ENCODE measurements around the gene NTHL1. TPM values are rescaled to one million over a fixed set of nuclear protein-coding genes. Genes with fewer than 3 reads are reported as not detected.

Gene NTHL1
- total and polyA plus RNA-seq, 9 of the 15 experiments (the other 6 are each of a cell fraction or from before 2014, with no cell fraction given), result 1.1 to 58.8 (median 17.6) TPM

- TF ChIP-seq KLF1 (tag; IDR thresholded peaks at IDR 0.05) (no peak), NR2C2 (CRISPR knock-in tag; IDR thresholded peaks at IDR 0.05) (no peak), NR2C2 (tag; IDR thresholded peaks at IDR 0.05) (no peak), PHB2 (IDR thresholded peaks at IDR 0.05; ENCODE audit: low read depth) (no peak), ZBTB7A (IDR thresholded peaks at IDR 0.05; ENCODE audit: borderline replicate concordance, control insufficient read depth, low read depth, low read length) (peak; percentile 88; the same call in 1 of the 2 replicates), ZNF395 (CRISPR knock-in tag; IDR thresholded peaks at IDR 0.05) (no peak), PHTF2 (CRISPR knock-in tag; IDR thresholded peaks at IDR 0.05) (no peak), ZNF507 (tag; conservative IDR thresholded peaks at IDR 0.05) (no peak)
Measured at GRCh38 chr16:2016407-2016922, 31.2 kb downstream of the NTHL1 start (continued).

- no TSS peak for BruUV-seq (replicated peaks)
- H3K27ac ChIP-seq (ENCODE audit: extremely low read depth, low read depth, low read length), result no peak overlapping the region
- peaks cover 4 to 37% of the 10 kb centered on the region in 2 experiments; a peak in 4 of 5 replicates for H3K4me1 ChIP-seq (replicated peaks in 1 of 2; ENCODE audit: control insufficient read depth in 2 of 2, insufficient read depth in 2 of 2, low read length in 2 of 2)
- POLR2A ChIA-PET, result interaction anchor here (0.6 to 2.0 kb wide), 3 partner anchors 32 to 402 kb away, joined by 3 to 9 read pairs (median 3); partner anchors contain the start of genes GFER and TRAF7
- H3K27me3 ChIP-seq (ENCODE audit: control insufficient read depth in 2 of 2, insufficient read depth in 2 of 2, low read length in 2 of 2), result no peaks in the 10 kb centered on the region
- intact Hi-C loops (cut with micrococcal nuclease) (no loop called here), in situ Hi-C loops (cut with MboI) (no loop called here)
- no peaks in the 10 kb centered on the region for H3K9me3 ChIP-seq (replicated peaks; ENCODE audit: control insufficient read depth, insufficient read depth, low read depth, low read length)
- no peaks in the 10 kb centered on the region for H4K20me1 ChIP-seq (replicated peaks; ENCODE audit: control insufficient read depth, insufficient read depth, low read length)
- H3K79me2 ChIP-seq (ENCODE audit: control insufficient read depth, insufficient read depth, low read length), result peaks cover 1% of the 10 kb centered on the region; the same call in 2 of the 3 replicates
- H3K4me3 ChIP-seq, result no peak overlapping the region
- CTCF ChIA-PET (ENCODE audit: low intra/inter-chr PET ratio), result interaction anchor here (0.9 kb wide), 1 partner anchor 904 kb away, joined by 3 read pairs; no protein-coding TSS in a partner anchor
- WGBS (ENCODE audit: insufficient coverage, low coverage, missing lambda C conversion rate), result 65% methylated on average over 7 of the region's 7 CpGs
- no peaks in the 10 kb centered on the region for H3K9me1 ChIP-seq (ENCODE audit: control insufficient read depth, insufficient read depth, low read length)
- DNase-seq (ENCODE audit: extremely low read depth in 1 of 4, low spot score in 3 of 4) (no peak), FAIRE-seq (no peak), ATAC-seq (no peak)
- no peak overlapping the region for H2AFZ ChIP-seq (ENCODE audit: low read depth, low read length)
- no peak overlapping the region for H3K4me2 ChIP-seq (ENCODE audit: insufficient read depth, low read length)
- peak overlapping the region in 1 of 2 experiments; percentile 90; a peak in 2 of 4 replicates for H3K9ac ChIP-seq (ENCODE audit: insufficient read depth in 1 of 2, low read depth in 2 of 2, low read length in 2 of 2)
- no peaks in the 10 kb centered on the region for H3K36me3 ChIP-seq (ENCODE audit: control insufficient read depth, insufficient read depth, low read length)
- TF ChIP-seq PCBP1 (IDR thresholded peaks at IDR 0.05; ENCODE audit: low read depth, low read length, poor library complexity, severe bottlenecking), result no peak
- no peak for TF ChIP-seq ZNF23 (CRISPR knock-in tag; IDR thresholded peaks at IDR 0.05)
- TF ChIP-seq LEF1 (IDR thresholded peaks at IDR 0.05), result no peak
- TF ChIP-seq ZNF780A (CRISPR knock-in tag; IDR thresholded peaks at IDR 0.05), result no peak
- no peak for TF ChIP-seq TCF3 (CRISPR knock-in tag; IDR thresholded peaks at IDR 0.05)
- no peak for TF ChIP-seq SRSF1 (IDR thresholded peaks at IDR 0.05; ENCODE audit: low read depth, low read length)
- no peak for TF ChIP-seq HMBOX1 (IDR thresholded peaks at IDR 0.05)
- no peak for TF ChIP-seq ERF (CRISPR knock-in tag; IDR thresholded peaks at IDR 0.05)
- no peak for TF ChIP-seq ELF4 (CRISPR knock-in tag; IDR thresholded peaks at IDR 0.05)
- no peak for TF ChIP-seq ZNF644 (tag; IDR thresholded peaks at IDR 0.05; ENCODE audit: low read depth)
- no peak for TF ChIP-seq SIX5 (IDR thresholded peaks at IDR 0.05; ENCODE audit: borderline replicate concordance in 1 of 2, insufficient read depth in 1 of 2, low read depth in 1 of 2, low read length in 2 of 2)
Measured at GRCh38 chr16:2015947-2016208, 31.8 kb downstream of the NTHL1 start.

Data from K562 (cell line).